PC-3 (cell line): Measurements from ENCODE around the gene TSPEAR. TPM values are rescaled to one million over a fixed set of nuclear protein-coding genes. Genes with fewer than 3 reads are reported as not detected.

Source experiments
- ATAC-seq: fragments of 200-7000 bp; cut with Tn5 transposase; 2 replicates; pipeline ENCODE4 v1.9.1; 2020; ENCODE audit warnings: mild to moderate bottlenecking, moderate library complexity
- BruUV-seq: library from RNA; stranded (reverse); fragments of 400-500 nt; replicated peaks from 2 replicates; lab custom pipeline; 2021; lab: Mats Ljungman, UMichigan
- CTCF ChIA-PET: fragments of 300-600 bp; sonication (Branson Sonifier 250); formaldehyde crosslinking; loops from one replicate; lab custom pipeline; 2022; ENCODE audit warnings: antibody characterized with exemption; lab: Charles Lee
- POLR2A ChIA-PET: fragments of 300-600 bp; sonication (Branson Sonifier 250); formaldehyde crosslinking; loops from one replicate; lab custom pipeline; 2022; ENCODE audit warnings: antibody characterized with exemption; ENCODE audit not compliant: unreplicated experiment; lab: Charles Lee
- DNase-seq: peaks from one replicate; pipeline ENCODE4 v3.0.0-alpha.2; 2015
- H2AFZ ChIP-seq: fragments of 300-600 bp; sonication (generic); 2 replicates; pipeline ENCODE4 v1.6.0; 2016; ENCODE audit warnings: antibody characterized with exemption, low read length
- H3F3A ChIP-seq: fragments of 300-600 bp; sonication (generic); one replicate; pipeline ENCODE4 v1.6.0; 2017; ENCODE audit warnings: antibody characterized with exemption, low read length, control low read depth, mild to moderate bottlenecking; ENCODE audit not compliant: unreplicated experiment
- H3K27ac ChIP-seq: fragments of 300-600 bp; sonication (generic); 2 replicates; pipeline ENCODE4 v1.5.1; 2016; ENCODE audit warnings: mild to moderate bottlenecking, low read length
- H3K27me3 ChIP-seq: fragments of 300-600 bp; sonication (generic); 2 replicates; pipeline ENCODE4 v1.6.1; 2016; ENCODE audit warnings: low read length, mixed read lengths
- H3K36me3 ChIP-seq: fragments of 300-600 bp; sonication (generic); 2 replicates; pipeline ENCODE4 v1.6.1; 2016; ENCODE audit warnings: low read depth, mixed run types, low read length, mixed read lengths
- H3K4me1 ChIP-seq: fragments of 300-600 bp; sonication (generic); 2 replicates; pipeline ENCODE4 v1.5.1; 2016; ENCODE audit warnings: low read length; ENCODE audit not compliant: insufficient read depth
- H3K4me2 ChIP-seq: fragments of 300-600 bp; sonication (generic); 2 replicates; pipeline ENCODE4 v1.6.0; 2016; ENCODE audit warnings: low read length
- H3K4me3 ChIP-seq: fragments of 300-600 bp; sonication (generic); 2 replicates; pipeline ENCODE4 v1.5.1; 2016; ENCODE audit warnings: mild to moderate bottlenecking, low read length, mixed read lengths
- H3K79me2 ChIP-seq: fragments of 300-600 bp; sonication (generic); 2 replicates; pipeline ENCODE4 v1.6.1; 2017; ENCODE audit warnings: low read length, mixed read lengths
- H3K9ac ChIP-seq: fragments of 300-600 bp; sonication (generic); 2 replicates; pipeline ENCODE4 v1.6.0; 2016; ENCODE audit warnings: mild to moderate bottlenecking, low read length
- H3K9me2 ChIP-seq: fragments of 300-600 bp; sonication (generic); replicated peaks from 2 replicates; pipeline ENCODE4 v1.6.1; 2016; ENCODE audit warnings: mixed run types, low read length, mixed read lengths
- H3K9me3 ChIP-seq: fragments of 300-600 bp; sonication (generic); 2 replicates; pipeline ENCODE4 v1.6.1; 2016; ENCODE audit warnings: low read length, mixed read lengths
- H4K20me1 ChIP-seq: fragments of 300-600 bp; sonication (generic); 2 replicates; pipeline ENCODE4 v1.6.1; 2016; ENCODE audit warnings: low read length, mixed read lengths
- CTCF ChIP-seq: fragments of 300-600 bp; sonication (generic); conservative IDR thresholded peaks from 2 replicates; pipeline ENCODE4 v1.5.1; 2017; ENCODE audit warnings: antibody characterized with exemption, low read depth, mild to moderate bottlenecking, low read length
- EZH2 ChIP-seq: fragments of 300-600 bp; sonication (generic); IDR thresholded peaks from one replicate; pipeline ENCODE4 v1.6.1; 2017; ENCODE audit warnings: antibody characterized with exemption, mild to moderate bottlenecking, low read length; ENCODE audit not compliant: unreplicated experiment
- EZH2phosphoT487 ChIP-seq: fragments of 300-600 bp; sonication (generic); IDR thresholded peaks from 2 replicates; pipeline ENCODE4 v1.6.1; 2018; ENCODE audit warnings: mild to moderate bottlenecking, antibody characterized with exemption, low read length, borderline replicate concordance
- intact Hi-C: fragments of 100-400 bp; cut with micrococcal nuclease; formaldehyde crosslinking; loops from 2 replicates; pipeline ENCODE4 v1.9.0; 2023
- total RNA-seq: library from RNA; depleted of rRNA; stranded (reverse); fragments of >200 nt; gene quantifications from 2 replicates; pipeline ENCODE4 v1.2.3, GENCODE V29; 2014

The TSPEAR gene
- total RNA-seq, 1 experiment from 2014 or later: 2.1 TPM

- Histone ChIP-seq H3K79me2 (no peaks in the 10 kb centered on the region), H3F3A (no peaks in the 10 kb centered on the region), H3K36me3 (no peaks in the 10 kb centered on the region), H3K27ac (no peak overlapping the region), H3K9me2 (no peaks in the 10 kb centered on the region), H3K4me2 (no peak overlapping the region), H4K20me1 (no peaks in the 10 kb centered on the region), H3K9me3 (no peaks in the 10 kb centered on the region), H3K4me3 (no peak overlapping the region), H2AFZ (no peak overlapping the region), H3K4me1 (peaks cover 2% of the 10 kb centered on the region; the same call in 1 of the 2 replicates), H3K9ac (no peak overlapping the region), H3K27me3 (peaks cover 11% of the 10 kb centered on the region; the same call in 1 of the 2 replicates)
- CTCF ChIA-PET: no interaction called here
- BruUV-seq: no TSS peak
- ATAC-seq (no peak), DNase-seq (no peak)
- POLR2A ChIA-PET: no interaction called here
- intact Hi-C loops: loop anchor here (5.0 kb wide), 1 partner anchor 72 kb away; no protein-coding TSS in a partner anchor
- no peak for TF ChIP-seq EZH2
- TF ChIP-seq CTCF: no peak
- no peak for TF ChIP-seq EZH2phosphoT487
Measured at GRCh38 chr21:44714905-44715304, 3.5 kb upstream of the TSPEAR start.

GRCh38 chr21:44713846-44714245 is 2.5 kb upstream of the TSPEAR start:
- intact Hi-C loops: loop anchor here (5.0 kb wide), 1 partner anchor 73 kb away; no protein-coding TSS in a partner anchor
- BruUV-seq: no TSS peak

More at GRCh38 chr21:44713846-44714245, 2.5 kb upstream of the TSPEAR start:
- Histone ChIP-seq H3K36me3 (no peaks in the 10 kb centered on the region), H3K4me2 (no peak overlapping the region), H3K79me2 (no peaks in the 10 kb centered on the region), H3K4me1 (peaks cover 12% of the 10 kb centered on the region; the same call in 1 of the 2 replicates), H2AFZ (no peak overlapping the region), H4K20me1 (no peaks in the 10 kb centered on the region), H3F3A (no peaks in the 10 kb centered on the region), H3K27me3 (peaks cover 11% of the 10 kb centered on the region; the same call in 1 of the 2 replicates), H3K9me3 (no peaks in the 10 kb centered on the region), H3K4me3 (no peak overlapping the region), H3K27ac (no peak overlapping the region), H3K9me2 (no peaks in the 10 kb centered on the region), H3K9ac (no peak overlapping the region)
- POLR2A ChIA-PET: interaction anchor here (0.7 kb wide), 1 partner anchor 10 kb away, joined by 4 read pairs; no protein-coding TSS in a partner anchor
- CTCF ChIA-PET: no interaction called here
- ATAC-seq (no peak), DNase-seq (no peak)
- TF ChIP-seq CTCF: no peak
- TF ChIP-seq EZH2phosphoT487: no peak
- no peak for TF ChIP-seq EZH2
